IPS-11a (cell line): Measurements from ENCODE around the gene KAT8.

Source experiments
- H3K4me3 ChIP-seq: one replicate; pipeline ENCODE4 v1.5.1; 2013; ENCODE audit warnings: low read depth, low read length, control low read depth

KAT8 gene

DNA sequence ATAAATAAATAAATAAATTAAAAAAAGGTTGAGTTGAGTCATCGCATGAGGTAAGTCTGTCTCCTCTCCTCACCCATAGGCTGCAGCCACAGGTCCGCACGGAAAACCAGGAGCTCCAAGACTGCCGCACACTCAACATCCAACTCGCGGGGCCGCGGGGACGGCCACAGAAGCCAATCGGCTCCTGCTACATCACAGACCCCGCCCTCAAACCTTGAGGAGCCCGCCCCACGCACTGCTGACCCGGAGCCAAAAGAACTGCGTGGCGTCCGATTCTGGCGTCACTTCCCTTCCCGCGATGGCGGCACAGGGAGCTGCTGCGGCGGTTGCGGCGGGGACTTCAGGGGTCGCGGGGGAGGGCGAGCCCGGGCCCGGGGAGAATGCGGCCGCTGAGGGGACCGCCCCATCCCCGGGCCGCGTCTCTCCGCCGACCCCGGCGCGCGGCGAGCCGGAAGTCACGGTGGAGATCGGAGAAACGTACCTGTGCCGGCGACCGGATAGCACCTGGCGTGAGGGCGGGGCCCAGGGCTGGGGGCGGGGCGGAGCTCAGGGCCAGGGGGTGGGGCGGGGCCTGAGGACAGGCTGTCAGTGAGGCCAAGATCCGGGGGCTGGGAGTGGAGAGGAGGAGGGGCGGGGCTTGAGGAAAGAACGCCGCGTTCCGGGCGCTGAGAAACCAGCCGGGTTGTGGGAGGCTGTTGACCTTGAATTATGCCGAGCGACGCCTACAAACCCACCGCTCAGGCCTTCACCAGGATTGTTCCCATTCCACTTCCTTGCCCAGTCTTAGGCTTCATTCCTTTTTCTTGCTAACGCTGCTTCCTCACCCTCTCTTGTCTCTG, at the start of gene KAT8:
KAT8 (plus strand) TSS at position 281 of the 839 bp plus-strand sequence; CDS start at position 299, 18 bp downstream.
- peak within 1 kb of the TSS; percentile 53 for H3K4me3 ChIP-seq

DNA sequence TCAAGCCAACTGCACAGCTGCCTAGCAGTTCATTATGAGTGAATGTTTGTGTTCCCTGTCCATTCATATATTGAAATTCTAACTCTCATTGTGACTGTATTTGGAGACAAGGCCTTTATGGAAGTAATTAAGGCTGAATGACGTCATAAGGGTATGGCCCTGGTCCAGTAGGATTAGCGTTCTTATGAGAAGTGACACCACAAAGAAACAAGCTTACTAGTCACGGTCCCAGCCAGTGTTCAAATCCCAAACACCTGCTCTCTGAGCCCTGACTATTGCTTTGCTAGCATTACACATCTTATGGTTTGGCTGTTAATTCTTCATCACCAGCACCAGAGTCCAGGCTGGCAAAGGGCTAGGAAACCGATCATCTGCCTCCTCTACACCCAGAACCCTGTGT, 45.6 kb upstream of the KAT8 start:
- H3K4me3 ChIP-seq: peak overlapping the region; percentile 99

DNA sequence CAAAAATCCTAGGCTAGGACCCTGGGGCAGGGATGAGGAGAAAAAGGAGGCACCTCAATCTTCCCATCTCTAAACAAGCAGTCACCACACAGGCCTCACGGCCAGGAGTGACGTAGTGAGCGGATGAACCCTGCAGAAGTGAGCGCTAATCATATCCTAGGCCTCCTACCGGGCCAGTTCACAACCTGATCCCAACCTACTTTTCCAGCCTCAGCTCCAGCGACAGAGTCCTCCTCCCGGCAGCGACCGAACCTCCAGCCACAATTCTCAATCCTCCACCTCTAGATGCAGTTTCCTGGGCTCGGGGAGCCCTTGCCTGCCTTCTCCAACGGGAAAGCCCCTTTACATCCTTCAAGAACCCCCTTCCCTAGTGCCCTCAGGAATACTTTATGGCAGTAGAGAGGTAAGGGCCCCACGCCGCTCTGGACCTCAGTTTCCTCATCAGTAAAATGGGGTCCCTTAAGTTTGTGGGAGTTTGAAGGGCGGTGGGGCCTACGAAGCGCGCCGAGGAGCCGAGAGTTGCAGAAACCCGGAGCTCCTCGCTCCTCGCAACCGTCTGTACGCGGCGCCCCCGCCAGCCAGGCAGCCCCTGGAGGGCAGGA, 44.8 kb upstream of the KAT8 start:
- H3K4me3 ChIP-seq: peak overlapping the region; percentile 99

GRCh38 chr16:31073142-31073969, 44.1 kb upstream of the KAT8 start:
- H3K4me3 ChIP-seq: peak overlapping the region; percentile 99

DNA sequence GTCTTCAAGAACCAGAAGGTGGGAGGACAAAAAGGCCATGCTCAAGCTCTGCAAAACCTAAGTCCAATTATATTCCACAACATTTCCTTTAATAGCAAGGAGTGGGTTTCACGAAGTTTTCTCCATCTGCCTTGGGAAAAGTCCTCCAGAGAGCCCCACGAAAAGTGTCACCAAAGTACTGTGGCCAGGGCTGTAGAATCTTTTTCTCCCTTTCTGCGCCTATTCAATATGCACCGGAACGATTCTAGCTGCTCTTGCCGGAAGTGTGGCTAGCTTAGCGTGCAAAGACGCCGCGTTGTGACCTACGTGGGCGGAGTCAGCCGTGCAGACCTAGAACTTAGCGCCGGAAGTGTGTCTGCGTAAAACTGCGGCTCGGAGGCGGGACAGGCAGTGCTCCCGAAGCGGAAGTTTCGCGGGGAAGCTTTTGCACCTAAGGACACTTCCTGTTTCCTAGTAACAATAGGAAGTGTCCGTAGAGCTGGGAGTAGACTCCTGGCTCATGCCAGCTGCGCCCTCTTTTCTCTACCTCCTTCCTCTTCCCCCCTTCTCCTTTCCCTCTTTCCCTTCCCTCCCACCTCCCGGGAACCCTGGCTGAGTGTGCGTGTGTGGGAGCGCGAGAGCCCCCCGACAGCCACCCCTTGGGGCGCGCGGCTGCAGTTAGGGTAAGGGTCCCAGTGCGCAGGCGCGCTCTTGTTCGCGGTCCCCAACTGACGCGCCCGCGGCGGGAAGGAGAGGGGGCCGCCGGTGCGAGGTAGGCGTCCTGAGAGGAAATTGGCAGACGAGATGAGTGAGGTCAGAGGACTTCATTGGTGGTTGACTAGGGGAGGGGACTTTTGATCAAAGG, 43.3 kb upstream of the KAT8 start, which contains the start of the genes ZNF646 and ZNF668:
ZNF646 (plus strand) TSS at position 453 of the 844 bp plus-strand sequence. CDS start 1,903 bp downstream, outside the sequence.
ZNF668 (minus strand) TSS at position 271 of the 844 bp plus-strand sequence. CDS start 9,781 bp downstream, outside the sequence.
- H3K4me3 ChIP-seq: peak within 1 kb of the TSS; percentile 99

DNA sequence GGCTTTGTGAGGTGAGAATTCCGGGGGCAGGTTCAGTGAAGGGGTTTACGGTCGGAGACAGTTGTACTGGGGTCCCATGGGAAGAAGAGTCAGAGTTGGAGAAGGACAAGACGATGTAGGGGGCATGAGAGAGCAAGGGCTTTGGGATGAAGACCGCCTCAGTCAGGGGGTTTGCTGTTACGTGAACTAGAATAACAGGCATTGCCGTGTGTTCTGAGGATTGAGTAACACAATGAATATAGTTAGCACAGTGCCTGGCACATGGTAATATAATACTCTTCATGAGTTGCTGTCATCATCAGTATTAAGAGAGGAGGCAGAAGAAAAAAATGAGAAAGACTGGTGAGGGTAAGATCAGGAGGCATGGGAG, 42.7 kb upstream of the KAT8 start:
- H3K4me3 ChIP-seq: peak overlapping the region; percentile 99

DNA sequence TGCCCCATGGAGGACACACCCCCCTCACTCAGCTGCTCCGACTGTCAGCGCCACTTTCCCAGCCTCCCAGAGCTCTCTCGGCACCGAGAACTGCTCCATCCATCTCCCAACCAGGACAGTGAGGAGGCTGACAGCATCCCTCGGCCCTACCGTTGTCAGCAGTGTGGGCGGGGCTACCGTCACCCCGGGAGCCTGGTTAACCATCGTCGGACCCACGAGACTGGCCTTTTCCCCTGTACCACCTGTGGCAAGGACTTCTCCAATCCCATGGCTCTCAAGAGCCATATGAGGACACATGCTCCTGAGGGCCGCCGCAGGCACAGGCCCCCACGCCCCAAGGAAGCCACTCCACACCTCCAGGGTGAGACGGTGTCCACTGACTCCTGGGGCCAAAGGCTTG, 41.1 kb upstream of the KAT8 start:
- H3K4me3 ChIP-seq: no peak overlapping the region

- no peak overlapping the region for H3K4me3 ChIP-seq
These were observed 40.4 kb upstream of the KAT8 start for GRCh38 chr16:31077024-31077423.

GRCh38 chr16:31077592-31078396, 39.7 kb upstream of the KAT8 start:
- no peak overlapping the region for H3K4me3 ChIP-seq

GRCh38 chr16:31078597-31079341, 38.7 kb upstream of the KAT8 start:
- no peak overlapping the region for H3K4me3 ChIP-seq

DNA sequence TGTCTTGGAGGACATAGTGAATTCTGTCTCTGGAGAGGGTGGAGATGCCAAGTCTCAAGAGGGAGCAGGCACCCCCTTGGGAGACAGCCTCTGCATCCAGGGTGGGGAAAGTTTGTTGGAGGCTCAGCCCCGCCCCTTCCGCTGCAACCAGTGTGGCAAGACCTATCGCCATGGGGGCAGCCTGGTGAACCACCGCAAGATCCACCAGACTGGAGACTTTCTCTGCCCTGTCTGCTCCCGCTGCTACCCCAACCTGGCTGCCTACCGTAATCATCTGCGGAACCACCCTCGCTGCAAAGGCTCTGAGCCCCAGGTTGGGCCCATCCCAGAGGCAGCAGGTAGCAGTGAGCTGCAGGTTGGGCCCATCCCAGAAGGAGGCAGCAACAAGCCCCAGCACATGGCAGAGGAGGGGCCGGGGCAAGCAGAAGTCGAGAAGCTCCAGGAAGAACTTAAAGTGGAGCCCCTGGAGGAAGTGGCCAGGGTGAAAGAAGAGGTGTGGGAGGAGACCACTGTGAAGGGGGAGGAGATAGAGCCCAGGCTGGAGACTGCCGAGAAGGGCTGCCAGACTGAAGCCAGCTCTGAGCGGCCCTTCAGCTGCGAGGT, 38.0 kb upstream of the KAT8 start:
- H3K4me3 ChIP-seq: no peak overlapping the region

GRCh38 chr16:31080035-31080629, 37.3 kb upstream of the KAT8 start:
- no peak overlapping the region for H3K4me3 ChIP-seq

DNA sequence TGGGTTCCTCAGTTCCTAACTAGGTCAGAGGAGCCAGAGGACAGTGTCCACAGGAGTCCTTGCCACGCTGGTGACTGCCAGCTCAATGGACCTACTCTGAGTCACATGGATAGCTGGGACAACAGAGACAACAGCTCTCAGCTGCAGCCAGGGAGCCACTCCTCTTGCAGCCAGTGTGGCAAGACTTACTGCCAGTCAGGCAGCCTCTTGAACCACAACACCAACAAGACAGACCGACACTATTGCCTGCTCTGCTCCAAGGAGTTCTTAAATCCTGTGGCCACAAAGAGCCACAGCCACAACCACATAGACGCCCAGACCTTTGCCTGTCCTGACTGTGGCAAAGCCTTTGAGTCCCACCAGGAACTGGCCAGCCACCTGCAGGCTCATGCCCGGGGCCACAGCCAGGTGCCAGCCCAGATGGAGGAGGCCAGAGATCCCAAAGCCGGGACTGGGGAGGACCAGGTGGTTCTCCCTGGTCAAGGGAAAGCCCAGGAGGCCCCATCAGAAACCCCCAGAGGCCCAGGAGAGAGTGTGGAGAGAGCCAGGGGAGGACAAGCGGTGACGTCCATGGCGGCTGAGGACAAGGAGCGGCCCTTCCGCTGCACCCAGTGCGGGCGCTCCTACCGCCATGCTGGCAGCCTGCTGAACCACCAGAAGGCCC, 36.6 kb upstream of the KAT8 start:
- no peak overlapping the region for H3K4me3 ChIP-seq

- H3K4me3 ChIP-seq: no peak overlapping the region
These were observed 35.8 kb upstream of the KAT8 start for GRCh38 chr16:31081428-31082351.

DNA sequence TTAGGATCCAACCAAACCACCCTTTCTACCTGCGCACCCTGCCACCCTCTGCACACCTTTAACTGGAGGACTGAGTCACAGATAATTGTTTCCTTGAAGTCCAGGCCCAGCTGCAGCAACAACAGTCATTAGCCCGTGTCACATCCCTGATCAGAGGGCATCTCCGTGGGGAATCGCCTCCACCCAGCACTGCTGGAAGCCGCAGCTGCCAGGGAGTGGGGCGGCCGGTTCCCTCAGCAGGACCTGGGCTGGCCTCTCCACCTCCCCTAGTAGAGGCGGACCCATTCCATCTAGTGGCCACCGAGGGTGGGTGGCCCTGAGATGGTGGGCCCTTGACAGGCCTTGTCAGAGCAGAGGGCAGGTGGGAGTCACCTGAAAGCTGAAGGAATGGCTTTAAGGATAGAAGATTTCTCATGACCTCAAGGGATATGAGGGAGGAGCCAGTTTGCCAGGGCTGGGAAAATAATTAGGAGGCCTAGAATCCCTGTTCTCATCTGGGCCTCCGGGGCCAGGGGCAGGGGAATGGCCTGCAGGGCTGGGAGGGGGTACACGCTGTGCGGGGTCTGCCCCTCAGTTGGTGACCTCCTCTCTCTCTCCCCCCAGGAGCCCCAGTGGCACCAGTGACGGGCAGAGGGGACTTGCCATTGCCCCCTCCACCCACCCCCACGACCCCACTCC, 35.0 kb upstream of the KAT8 start:
- no peak overlapping the region for H3K4me3 ChIP-seq

- H3K4me3 ChIP-seq: no peak overlapping the region
These were observed 34.4 kb upstream of the KAT8 start for GRCh38 chr16:31083081-31083480.
